ENCODE measurements around the gene GOLGA7B.

GOLGA7B gene

GRCh38 chr10:97866524-97867219, 17.0 kb downstream of the GOLGA7B start:
- in situ Hi-C loops (cut with MboI; ENCODE audit: low sequenced_read_pairs) = no loop called here

GRCh38 chr10:97867220-97867800, 17.7 kb downstream of the GOLGA7B start:
- in situ Hi-C loops (cut with MboI; ENCODE audit: low sequenced_read_pairs) = no loop called here

- in situ Hi-C loops (cut with MboI; ENCODE audit: low sequenced_read_pairs) = no loop called here
Measured at GRCh38 chr10:97868134-97868685, 18.6 kb downstream of the GOLGA7B start.

GRCh38 chr10:97869091-97870042, 19.7 kb downstream of the GOLGA7B start:
- in situ Hi-C loops (cut with MboI; ENCODE audit: low sequenced_read_pairs) = no loop called here

- in situ Hi-C loops (cut with MboI; ENCODE audit: low sequenced_read_pairs) = no loop called here
Measured at GRCh38 chr10:97870990-97871389, 21.3 kb downstream of the GOLGA7B start.

- in situ Hi-C loops (cut with MboI; ENCODE audit: low sequenced_read_pairs) = no loop called here
Measured at GRCh38 chr10:97873569-97873968, 23.9 kb downstream of the GOLGA7B start.

GRCh38 chr10:97874332-97874731, 24.7 kb downstream of the GOLGA7B start:
- in situ Hi-C loops (cut with MboI; ENCODE audit: low sequenced_read_pairs) = no loop called here

- in situ Hi-C loops (cut with MboI; ENCODE audit: low sequenced_read_pairs) = no loop called here
Measured at GRCh38 chr10:97875391-97875790, 25.7 kb downstream of the GOLGA7B start.

- in situ Hi-C loops (cut with MboI; ENCODE audit: low sequenced_read_pairs) = no loop called here
Measured at GRCh38 chr10:97876402-97876801, 26.8 kb downstream of the GOLGA7B start.

GRCh38 chr10:97879241-97879640, 29.6 kb downstream of the GOLGA7B start:
- in situ Hi-C loops (cut with MboI; ENCODE audit: low sequenced_read_pairs) = no loop called here

- in situ Hi-C loops (cut with MboI; ENCODE audit: low sequenced_read_pairs) = no loop called here
Measured at GRCh38 chr10:97880109-97880508, 30.5 kb downstream of the GOLGA7B start.

GRCh38 chr10:97882142-97883091, 32.8 kb downstream of the GOLGA7B start:
- in situ Hi-C loops (cut with MboI; ENCODE audit: low sequenced_read_pairs) = no loop called here

- in situ Hi-C loops (cut with MboI; ENCODE audit: low sequenced_read_pairs) = no loop called here
Measured at GRCh38 chr10:97883092-97883485, 33.4 kb downstream of the GOLGA7B start.

- in situ Hi-C loops (cut with MboI; ENCODE audit: low sequenced_read_pairs) = no loop called here
Measured at GRCh38 chr10:97886286-97886685, 36.6 kb downstream of the GOLGA7B start.

GRCh38 chr10:97887399-97887798, 37.8 kb downstream of the GOLGA7B start:
- in situ Hi-C loops (cut with MboI; ENCODE audit: low sequenced_read_pairs) = no loop called here

GRCh38 chr10:97888134-97888533, 38.5 kb downstream of the GOLGA7B start:
- in situ Hi-C loops (cut with MboI; ENCODE audit: low sequenced_read_pairs) = no loop called here

- in situ Hi-C loops (cut with MboI; ENCODE audit: low sequenced_read_pairs) = no loop called here
Measured at GRCh38 chr10:97888641-97889262, 39.1 kb downstream of the GOLGA7B start.

GRCh38 chr10:97889461-97890265, 40.0 kb downstream of the GOLGA7B start:
- in situ Hi-C loops (cut with MboI; ENCODE audit: low sequenced_read_pairs) = no loop called here
